ENCODE measurements around the gene AP1G1. TPM values are rescaled to one million over a fixed set of nuclear protein-coding genes. Genes with fewer than 3 reads are reported as not detected.

Gene AP1G1
- 70.7 and 93.5 TPM in 2 replicates for total RNA-seq

GRCh38 chr16:71808593-71809459, at the start of gene AP1G1:
TSS of gene AP1G1 (minus strand) at chr16:71808834. CDS start at chr16:71789479, 19,355 bp downstream.

GRCh38 chr16:71845639-71846430, 37.2 kb upstream of the AP1G1 start, which contains the start of gene ATXN1L:
TSS of gene ATXN1L (plus strand) at chr16:71845976. CDS start at chr16:71849741, 3,765 bp downstream.

GRCh38 chr16:71724320-71724751, 84.3 kb downstream of the AP1G1 start, which contains the start of gene PHLPP2:
TSS of gene PHLPP2 (minus strand) at chr16:71724701. CDS start at chr16:71714795, 9,906 bp downstream.

Other genes with a start within 250 kb of the AP1G1 start
- not detected in 2 replicates for gene TAT, start 231.7 kb downstream of the AP1G1 start, total RNA-seq
- gene MARVELD3, start 182.7 kb downstream of the AP1G1 start, total RNA-seq: not detected in 2 replicates
- 6.5 and 14.9 TPM in 2 replicates for gene PHLPP2, start 84.1 kb downstream of the AP1G1 start, total RNA-seq
- 9.8 and 14.3 TPM in 2 replicates for gene ATXN1L, start 37.1 kb upstream of the AP1G1 start, total RNA-seq
- 4.1 and 6.8 TPM in 2 replicates for gene ZNF821, start 75.3 kb upstream of the AP1G1 start, total RNA-seq
- gene IST1, start 86.7 kb upstream of the AP1G1 start, total RNA-seq: 174 and 206 TPM in 2 replicates
- not detected in 2 replicates for gene PKD1L3, start 191.6 kb upstream of the AP1G1 start, total RNA-seq
- 2.7 and 5.3 TPM in 2 replicates for gene DHODH, start 199.9 kb upstream of the AP1G1 start, total RNA-seq
- not detected in 2 replicates for gene HP, start 245.7 kb upstream of the AP1G1 start, total RNA-seq

Data from smooth muscle cell of the umbilical artery (primary cell).